ENCODE measurements around the gene GRM7. TPM values are rescaled to one million over a fixed set of nuclear protein-coding genes. Genes with fewer than 3 reads are reported as not detected.

Gene GRM7
- total RNA-seq, 1 experiment from 2014 or later, result 0.04 TPM

- H3K27ac ChIP-seq, result no peak overlapping the region
- no peaks in the 10 kb centered on the region for H3K4me1 ChIP-seq
- no peaks in the 10 kb centered on the region for H3K9me3 ChIP-seq (replicated peaks)
- no peaks in the 10 kb centered on the region for H3K36me3 ChIP-seq
- H3K27me3 ChIP-seq, result no peaks in the 10 kb centered on the region; the same call in 1 of the 2 replicates
- H3K4me3 ChIP-seq, result no peak overlapping the region
- DNase-seq, result peak in 1 of 2 experiments; percentile 3
These were observed 883.9 kb downstream of the GRM7 start for GRCh38 chr3:7744850-7745249.

DNA sequence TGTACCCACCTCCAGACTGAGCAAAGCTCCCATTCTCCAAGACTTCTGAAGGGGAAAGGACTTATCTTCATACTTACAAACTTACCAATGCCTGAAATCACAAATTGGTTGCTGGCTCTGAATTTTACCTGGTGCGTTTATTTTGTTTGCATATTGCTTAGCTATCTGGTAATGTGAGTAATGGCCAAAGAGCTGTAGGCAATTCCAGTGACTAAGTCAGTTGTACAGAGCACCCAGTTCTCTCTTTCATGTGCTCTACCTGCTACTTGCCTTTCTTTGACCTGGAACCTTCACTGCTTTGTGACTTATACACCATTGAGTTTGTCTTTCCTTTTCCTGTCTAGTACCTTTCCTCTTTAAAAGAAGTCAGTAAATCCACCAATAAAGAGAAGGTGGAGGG is 884.8 kb downstream of the GRM7 start:
- H3K4me3 ChIP-seq, result no peak overlapping the region
- DNase-seq, result no peak
- H3K9me3 ChIP-seq (replicated peaks), result no peaks in the 10 kb centered on the region
- H3K27ac ChIP-seq, result no peak overlapping the region
- no peaks in the 10 kb centered on the region; the same call in 1 of the 2 replicates for H3K27me3 ChIP-seq
- no peaks in the 10 kb centered on the region for H3K4me1 ChIP-seq
- no peaks in the 10 kb centered on the region for H3K36me3 ChIP-seq

DNA sequence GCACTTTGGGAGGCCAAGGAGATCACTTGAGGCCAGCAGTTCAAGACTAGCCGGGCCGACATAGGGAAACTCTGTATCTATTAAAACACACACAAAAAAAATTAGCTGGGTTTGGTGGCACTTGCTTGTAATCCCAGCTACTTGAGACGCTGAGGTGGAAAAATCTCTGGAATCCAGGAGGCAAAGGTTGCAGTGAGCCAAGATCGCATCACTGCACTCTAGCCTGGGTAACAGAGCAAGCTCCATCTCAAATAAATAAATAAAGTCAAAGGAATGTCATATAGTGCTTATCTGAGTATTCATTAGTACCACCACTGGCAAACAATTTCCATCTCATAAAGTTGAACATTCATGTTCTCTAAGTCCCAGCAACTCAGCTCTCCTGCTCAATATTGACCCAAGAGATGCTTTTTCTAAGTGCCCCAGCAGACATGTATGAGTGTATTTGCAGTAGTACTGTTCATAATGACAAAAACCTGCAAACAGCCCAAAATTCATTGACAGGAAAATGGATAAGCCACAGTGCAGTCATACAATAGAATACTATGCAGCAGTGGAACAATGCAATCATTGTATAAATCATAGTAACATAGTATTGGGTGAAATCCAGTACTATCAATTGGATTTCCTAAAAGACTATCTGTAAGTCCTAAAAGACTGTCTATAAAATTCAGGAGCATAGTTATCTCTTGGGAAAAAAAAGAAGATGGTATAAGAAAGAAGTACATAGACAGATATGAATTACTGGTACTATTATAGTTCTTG is 889.2 kb downstream of the GRM7 start:
- Histone ChIP-seq H3K4me3 (no peak overlapping the region), H3K27me3 (no peaks in the 10 kb centered on the region; the same call in 1 of the 2 replicates), H3K36me3 (no peaks in the 10 kb centered on the region), H3K4me1 (no peaks in the 10 kb centered on the region), H3K9me3 (replicated peaks) (no peaks in the 10 kb centered on the region), H3K27ac (no peak overlapping the region)
- no peak for DNase-seq

- Histone ChIP-seq H3K36me3 (no peaks in the 10 kb centered on the region), H3K4me3 (no peak overlapping the region), H3K27ac (no peak overlapping the region), H3K9me3 (replicated peaks) (no peaks in the 10 kb centered on the region), H3K4me1 (no peaks in the 10 kb centered on the region), H3K27me3 (no peaks in the 10 kb centered on the region; the same call in 1 of the 2 replicates)
- DNase-seq, result no peak
These were observed 891.1 kb downstream of the GRM7 start for GRCh38 chr3:7752005-7752404.

DNA sequence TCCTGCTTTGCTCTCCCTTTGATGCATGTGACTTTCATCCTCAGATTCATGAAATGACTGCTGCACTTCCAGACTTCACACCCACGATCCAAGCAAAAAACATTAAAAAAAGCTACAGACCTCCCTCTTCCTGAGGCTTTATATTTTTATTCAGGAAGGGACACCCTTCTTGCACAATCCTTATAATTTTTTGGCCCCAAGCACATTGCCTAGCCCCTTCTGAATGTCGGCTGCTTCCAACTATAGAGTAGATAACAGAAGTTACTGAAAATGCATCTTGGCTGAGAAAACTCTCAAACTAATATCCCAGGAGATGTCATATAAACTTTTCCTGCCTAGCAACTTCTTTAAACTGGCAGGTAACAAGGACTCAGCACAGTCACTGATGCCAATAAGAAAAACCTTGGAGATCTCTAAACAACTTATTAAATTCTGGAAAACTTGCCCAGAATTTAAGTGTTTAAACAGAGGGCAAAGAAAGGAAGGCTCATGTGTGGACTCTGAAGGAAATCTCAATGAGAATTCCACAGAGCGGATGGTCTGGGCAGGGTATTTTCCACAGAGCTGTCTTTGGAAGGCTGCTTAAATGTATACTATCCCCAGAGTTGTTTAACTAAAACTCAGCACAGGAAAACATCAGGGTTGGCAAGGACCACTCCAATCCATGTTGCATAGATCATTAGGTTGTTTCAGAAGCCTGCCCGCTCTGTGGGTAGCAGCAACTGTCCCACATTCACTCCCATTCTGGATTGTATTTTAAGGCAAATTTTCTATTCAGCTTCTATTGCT is 893.9 kb downstream of the GRM7 start:
- Histone ChIP-seq H3K27ac (no peak overlapping the region), H3K27me3 (no peaks in the 10 kb centered on the region), H3K4me3 (no peak overlapping the region), H3K36me3 (no peaks in the 10 kb centered on the region), H3K4me1 (no peaks in the 10 kb centered on the region), H3K9me3 (replicated peaks) (no peaks in the 10 kb centered on the region)
- DNase-seq, result no peak

DNA sequence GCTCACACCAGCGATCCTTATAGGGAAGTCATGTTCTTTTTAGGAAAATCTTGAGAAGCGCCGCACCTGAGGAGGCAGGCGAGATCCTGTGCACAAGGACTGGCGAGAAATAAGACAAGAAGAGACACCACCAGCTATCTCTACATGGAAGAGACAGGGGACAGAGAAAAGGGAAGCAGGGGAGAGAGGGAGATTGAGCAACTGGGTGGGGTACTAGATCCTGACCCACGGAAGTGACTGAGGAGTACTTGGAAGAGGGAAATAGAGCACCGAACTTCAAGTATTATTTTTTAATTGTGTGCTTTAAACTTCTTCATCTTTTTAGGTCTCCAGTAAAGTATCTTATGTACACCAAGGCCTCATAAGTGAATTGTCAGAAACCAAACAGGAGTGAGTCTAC is 898.7 kb downstream of the GRM7 start:
- Histone ChIP-seq H3K36me3 (no peaks in the 10 kb centered on the region), H3K27ac (no peak overlapping the region), H3K9me3 (replicated peaks) (no peaks in the 10 kb centered on the region), H3K4me1 (no peaks in the 10 kb centered on the region), H3K4me3 (no peak overlapping the region), H3K27me3 (0 out of 2 replicates have a peak, but pooled peaks cover 3% of the 10 kb centered on the region)
- no peak for DNase-seq

GRCh38 chr3:7760718-7761117 is 899.8 kb downstream of the GRM7 start:
- no peak for DNase-seq
- Histone ChIP-seq H3K9me3 (replicated peaks) (no peaks in the 10 kb centered on the region), H3K36me3 (no peaks in the 10 kb centered on the region), H3K27ac (no peak overlapping the region), H3K27me3 (0 out of 2 replicates have a peak, but pooled peaks cover 3% of the 10 kb centered on the region), H3K4me3 (no peak overlapping the region), H3K4me1 (no peaks in the 10 kb centered on the region)

GRCh38 chr3:7764115-7764514 is 903.2 kb downstream of the GRM7 start:
- Histone ChIP-seq H3K4me3 (no peak overlapping the region), H3K27me3 (0 out of 2 replicates have a peak, but pooled peaks cover 3% of the 10 kb centered on the region), H3K4me1 (no peaks in the 10 kb centered on the region), H3K27ac (no peak overlapping the region), H3K9me3 (replicated peaks) (no peaks in the 10 kb centered on the region), H3K36me3 (no peaks in the 10 kb centered on the region)
- peak; percentile 15 to 57 for DNase-seq

GRCh38 chr3:7766530-7766929 is 905.6 kb downstream of the GRM7 start:
- H3K4me3 ChIP-seq, result no peak overlapping the region
- H3K36me3 ChIP-seq, result no peaks in the 10 kb centered on the region
- H3K27me3 ChIP-seq, result 0 out of 2 replicates have a peak, but pooled peaks cover 3% of the 10 kb centered on the region
- no peaks in the 10 kb centered on the region for H3K9me3 ChIP-seq (replicated peaks)
- H3K27ac ChIP-seq, result no peak overlapping the region
- H3K4me1 ChIP-seq, result no peaks in the 10 kb centered on the region
- DNase-seq, result no peak

DNA sequence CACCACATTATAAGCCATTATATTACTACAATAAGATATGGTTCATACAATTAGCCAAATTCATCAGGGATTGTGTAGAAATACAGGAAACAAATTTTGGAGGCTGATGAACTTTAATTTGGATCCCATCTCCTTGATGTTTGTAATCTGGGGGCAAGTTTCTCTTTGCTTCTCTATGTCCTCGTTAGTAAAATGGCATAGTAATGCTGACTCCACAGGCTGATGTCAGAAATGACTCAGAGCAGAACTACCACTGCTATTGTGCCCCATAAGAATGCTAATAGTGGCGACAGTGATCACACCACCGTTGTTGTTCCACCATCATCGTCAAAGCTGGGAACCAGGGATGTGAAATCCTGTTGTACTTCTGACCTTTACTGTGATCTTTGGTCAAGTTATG is 918.4 kb downstream of the GRM7 start:
- Histone ChIP-seq H3K4me1 (no peaks in the 10 kb centered on the region), H3K27ac (no peak overlapping the region), H3K36me3 (no peaks in the 10 kb centered on the region), H3K27me3 (no peaks in the 10 kb centered on the region; the same call in 1 of the 2 replicates), H3K9me3 (replicated peaks) (no peaks in the 10 kb centered on the region), H3K4me3 (no peak overlapping the region)
- DNase-seq, result no peak

DNA sequence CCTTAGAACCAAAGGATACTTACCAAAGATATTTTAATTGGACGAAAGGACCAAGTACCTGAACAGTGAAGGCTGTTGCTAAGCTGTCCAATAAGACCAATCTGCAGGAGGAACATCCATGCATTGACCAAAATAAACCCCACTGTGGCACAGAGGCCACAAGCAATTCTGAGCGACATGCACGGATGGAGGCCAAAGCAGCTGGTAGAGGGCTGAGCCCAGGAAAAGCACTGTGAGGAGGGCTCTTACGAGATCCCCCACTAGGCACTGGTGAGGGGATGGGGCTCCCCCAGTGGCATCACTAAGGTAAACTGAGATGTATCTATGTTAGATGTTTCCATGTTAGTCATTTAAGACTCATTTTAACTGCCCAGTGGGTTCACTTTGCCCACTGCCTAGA is 920.5 kb downstream of the GRM7 start:
- Histone ChIP-seq H3K4me3 (no peak overlapping the region), H3K4me1 (no peaks in the 10 kb centered on the region), H3K27me3 (no peaks in the 10 kb centered on the region; the same call in 1 of the 2 replicates), H3K27ac (no peak overlapping the region), H3K36me3 (no peaks in the 10 kb centered on the region), H3K9me3 (replicated peaks) (no peaks in the 10 kb centered on the region)
- no peak for DNase-seq

GRCh38 chr3:7787871-7788828 is 927.2 kb downstream of the GRM7 start:
- Histone ChIP-seq H3K4me1 (no peaks in the 10 kb centered on the region), H3K9me3 (replicated peaks) (no peaks in the 10 kb centered on the region), H3K27me3 (no peaks in the 10 kb centered on the region), H3K4me3 (no peak overlapping the region), H3K36me3 (no peaks in the 10 kb centered on the region), H3K27ac (no peak overlapping the region)
- DNase-seq, result no peak

DNA sequence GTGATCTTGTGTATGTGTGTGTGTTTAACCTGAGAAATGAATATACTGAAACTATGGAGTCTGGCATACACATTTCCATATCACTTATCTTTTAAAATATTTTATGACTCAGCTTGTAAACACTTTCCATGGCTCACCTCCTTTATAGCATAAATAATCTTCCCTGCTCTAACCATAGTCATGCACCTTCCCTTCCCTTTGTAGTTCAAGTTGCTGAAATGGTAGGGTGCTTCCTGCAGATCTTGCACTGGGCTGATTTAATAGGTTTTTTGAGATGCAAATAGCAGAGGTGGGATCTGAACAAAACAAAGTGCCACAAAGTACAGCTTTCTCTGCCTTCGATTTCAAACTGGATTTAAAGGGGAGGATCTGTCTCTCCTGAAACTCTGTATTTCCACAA is 928.0 kb downstream of the GRM7 start:
- H3K27me3 ChIP-seq, result no peaks in the 10 kb centered on the region
- H3K9me3 ChIP-seq (replicated peaks), result no peaks in the 10 kb centered on the region

DNA sequence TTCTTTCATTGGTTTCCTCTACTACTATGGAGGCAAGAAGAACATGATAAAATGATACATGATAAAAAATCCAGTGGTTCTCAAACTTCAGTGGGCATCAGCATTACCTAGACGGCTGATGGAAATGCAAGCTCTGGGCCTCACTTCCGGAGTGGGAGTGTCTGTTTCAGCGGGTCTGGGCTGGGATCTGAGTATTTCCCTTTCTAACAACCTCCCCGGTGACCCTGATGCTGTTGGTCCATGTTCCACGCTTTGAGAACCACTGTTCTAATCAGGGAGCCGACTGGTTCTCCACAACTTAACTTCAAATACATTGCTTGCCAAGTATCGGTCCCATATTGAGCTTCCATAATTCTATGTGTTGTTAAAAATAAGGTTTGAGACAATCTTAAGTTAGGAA is 928.4 kb downstream of the GRM7 start:
- Histone ChIP-seq H3K4me3 (no peak overlapping the region), H3K9me3 (replicated peaks) (no peaks in the 10 kb centered on the region), H3K4me1 (no peaks in the 10 kb centered on the region), H3K36me3 (no peaks in the 10 kb centered on the region), H3K27ac (no peak overlapping the region), H3K27me3 (no peaks in the 10 kb centered on the region)
- no peak for DNase-seq

More for the DNA sequence above, 928.0 kb downstream of the GRM7 start:
- no peak for DNase-seq
- Histone ChIP-seq H3K4me3 (no peak overlapping the region), H3K36me3 (no peaks in the 10 kb centered on the region), H3K4me1 (no peaks in the 10 kb centered on the region), H3K27ac (no peak overlapping the region)
